Uterus (tissue), 2 donors: ENCODE results near the gene HPS5.

Source experiments
- POLR2A ChIP-seq, 2 donors: fragments of 450-650 bp; IDR thresholded peaks; one replicate each; pipeline ENCODE4 v1.6.1; 2016; ENCODE audit warnings: antibody characterized with exemption in 2 of 2, mild to moderate bottlenecking in 1 of 2, moderate library complexity in 1 of 2
- TF ChIP-seq, protein P1 (sequence below), 4 experiments: fragments of 200-600 bp in 2 of 4; fragments of 450-650 bp in 2 of 4; sonication (generic) in 2 of 4; IDR thresholded peaks; one replicate each; pipeline ENCODE4 v1.5.1; 2016 to 2019; ENCODE audit warnings: antibody characterized with exemption in 4 of 4, mild to moderate bottlenecking in 2 of 4, moderate library complexity in 1 of 4

DNA sequence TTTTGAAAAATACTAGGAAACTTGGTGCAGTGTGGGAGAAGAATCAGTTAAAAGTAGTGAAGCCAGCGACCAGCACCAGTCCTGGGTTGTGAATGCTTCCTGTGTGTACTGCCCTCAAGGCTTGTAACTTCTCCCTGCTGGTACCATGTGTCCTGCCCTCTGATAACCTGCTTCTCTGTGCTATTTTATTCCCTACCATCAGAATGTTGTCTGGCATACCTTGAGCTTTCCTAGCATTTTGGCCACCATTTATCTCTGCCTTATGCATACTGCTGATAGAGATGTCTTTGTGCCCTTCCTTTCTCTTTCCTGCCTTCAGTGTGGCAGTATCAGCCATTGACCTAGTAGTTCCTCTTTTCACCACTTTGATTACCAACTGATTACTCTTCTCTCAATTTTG is 2.4 kb upstream of the HPS5 start:
- no peak for TF ChIP-seq POLR2A (IDR thresholded peaks at IDR 0.05)
- TF ChIP-seq, protein P1, sequence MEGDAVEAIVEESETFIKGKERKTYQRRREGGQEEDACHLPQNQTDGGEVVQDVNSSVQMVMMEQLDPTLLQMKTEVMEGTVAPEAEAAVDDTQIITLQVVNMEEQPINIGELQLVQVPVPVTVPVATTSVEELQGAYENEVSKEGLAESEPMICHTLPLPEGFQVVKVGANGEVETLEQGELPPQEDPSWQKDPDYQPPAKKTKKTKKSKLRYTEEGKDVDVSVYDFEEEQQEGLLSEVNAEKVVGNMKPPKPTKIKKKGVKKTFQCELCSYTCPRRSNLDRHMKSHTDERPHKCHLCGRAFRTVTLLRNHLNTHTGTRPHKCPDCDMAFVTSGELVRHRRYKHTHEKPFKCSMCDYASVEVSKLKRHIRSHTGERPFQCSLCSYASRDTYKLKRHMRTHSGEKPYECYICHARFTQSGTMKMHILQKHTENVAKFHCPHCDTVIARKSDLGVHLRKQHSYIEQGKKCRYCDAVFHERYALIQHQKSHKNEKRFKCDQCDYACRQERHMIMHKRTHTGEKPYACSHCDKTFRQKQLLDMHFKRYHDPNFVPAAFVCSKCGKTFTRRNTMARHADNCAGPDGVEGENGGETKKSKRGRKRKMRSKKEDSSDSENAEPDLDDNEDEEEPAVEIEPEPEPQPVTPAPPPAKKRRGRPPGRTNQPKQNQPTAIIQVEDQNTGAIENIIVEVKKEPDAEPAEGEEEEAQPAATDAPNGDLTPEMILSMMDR (IDR thresholded peaks at IDR 0.05) = no peak
